PC-3 (cell line): ENCODE results near the gene DEFB108B.
"Not testable (repeated sequence)": the region's sequence is repeated elsewhere in the genome, so short reads cannot be mapped to it uniquely, and the experiment has no call there.

ENCODE experiments used
- EZH2 ChIP-seq: fragments of 300-600 bp; sonication (generic); IDR thresholded peaks from one replicate; pipeline ENCODE4 v1.6.1; 2017; ENCODE audit warnings: antibody characterized with exemption, mild to moderate bottlenecking, low read length; ENCODE audit not compliant: unreplicated experiment
- TF ChIP-seq, protein P1 (sequence below): fragments of 300-600 bp; sonication (generic); conservative IDR thresholded peaks from 2 replicates; pipeline ENCODE4 v1.5.1; 2017; ENCODE audit warnings: antibody characterized with exemption, low read depth, mild to moderate bottlenecking, low read length

DNA sequence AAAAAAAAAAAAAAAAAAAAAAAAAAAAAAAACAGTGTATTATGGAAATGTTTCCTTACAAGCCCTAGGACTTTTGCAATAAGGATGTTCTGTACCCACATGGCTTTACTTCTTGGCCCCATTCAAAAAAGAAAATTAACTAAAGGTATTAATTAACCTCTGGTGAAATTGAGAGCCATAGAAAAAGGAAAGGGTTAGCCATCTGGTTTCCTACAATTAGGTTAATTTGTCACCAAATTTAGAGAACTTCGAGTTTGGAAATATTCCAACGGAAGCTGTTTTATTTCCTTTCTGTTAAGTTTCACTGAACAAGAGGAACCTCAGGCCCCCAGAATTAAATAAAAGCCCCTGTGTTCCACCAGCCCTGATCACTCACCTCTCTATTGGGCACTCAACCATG, 22.9 kb downstream of the DEFB108B start:
- not testable (repeated sequence) for TF ChIP-seq EZH2
- TF ChIP-seq, protein P1, sequence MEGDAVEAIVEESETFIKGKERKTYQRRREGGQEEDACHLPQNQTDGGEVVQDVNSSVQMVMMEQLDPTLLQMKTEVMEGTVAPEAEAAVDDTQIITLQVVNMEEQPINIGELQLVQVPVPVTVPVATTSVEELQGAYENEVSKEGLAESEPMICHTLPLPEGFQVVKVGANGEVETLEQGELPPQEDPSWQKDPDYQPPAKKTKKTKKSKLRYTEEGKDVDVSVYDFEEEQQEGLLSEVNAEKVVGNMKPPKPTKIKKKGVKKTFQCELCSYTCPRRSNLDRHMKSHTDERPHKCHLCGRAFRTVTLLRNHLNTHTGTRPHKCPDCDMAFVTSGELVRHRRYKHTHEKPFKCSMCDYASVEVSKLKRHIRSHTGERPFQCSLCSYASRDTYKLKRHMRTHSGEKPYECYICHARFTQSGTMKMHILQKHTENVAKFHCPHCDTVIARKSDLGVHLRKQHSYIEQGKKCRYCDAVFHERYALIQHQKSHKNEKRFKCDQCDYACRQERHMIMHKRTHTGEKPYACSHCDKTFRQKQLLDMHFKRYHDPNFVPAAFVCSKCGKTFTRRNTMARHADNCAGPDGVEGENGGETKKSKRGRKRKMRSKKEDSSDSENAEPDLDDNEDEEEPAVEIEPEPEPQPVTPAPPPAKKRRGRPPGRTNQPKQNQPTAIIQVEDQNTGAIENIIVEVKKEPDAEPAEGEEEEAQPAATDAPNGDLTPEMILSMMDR: not testable (repeated sequence)
